H9 (cell line): ENCODE results near the gene C9orf152. TPM values are rescaled to one million over a fixed set of nuclear protein-coding genes. Genes with fewer than 3 reads are reported as not detected.

ENCODE experiments used
- DNase-seq: peaks from one replicate; pipeline ENCODE4 v3.0.0-alpha.2; 2017
- H2AFZ ChIP-seq: one replicate; pipeline ENCODE4 v1.6.1; 2013; ENCODE audit warnings: mild to moderate bottlenecking, low read length, control low read depth, moderate library complexity
- H2AK5ac ChIP-seq: 2 replicates; pipeline ENCODE4 v1.6.1; 2013; ENCODE audit warnings: low read length, control low read depth, mixed read lengths; ENCODE audit not compliant: insufficient read length
- H2BK120ac ChIP-seq: one replicate; pipeline ENCODE4 v1.6.1; 2013; ENCODE audit warnings: low read depth, mild to moderate bottlenecking, low read length, control low read depth, inconsistent platforms; ENCODE audit not compliant: poor library complexity, severe bottlenecking
- H2BK12ac ChIP-seq: 2 replicates; pipeline ENCODE4 v1.6.1; 2013; ENCODE audit warnings: low read length, control low read depth, mixed read lengths, low read depth; ENCODE audit not compliant: insufficient read length
- H2BK15ac ChIP-seq: 2 replicates; pipeline ENCODE4 v1.6.1; 2013; ENCODE audit warnings: low read depth, low read length, control low read depth
- H2BK20ac ChIP-seq: one replicate; pipeline ENCODE4 v1.6.1; 2013; ENCODE audit warnings: low read depth, mild to moderate bottlenecking, low read length, control low read depth, inconsistent platforms; ENCODE audit not compliant: poor library complexity, severe bottlenecking
- H2BK5ac ChIP-seq: 2 replicates; pipeline ENCODE4 v1.6.1; 2013; ENCODE audit warnings: low read length, control low read depth, mixed read lengths; ENCODE audit not compliant: insufficient read length
- H3K14ac ChIP-seq: 2 replicates; pipeline ENCODE4 v1.6.1; 2013; ENCODE audit warnings: low read length, control low read depth; ENCODE audit not compliant: insufficient read depth
- H3K18ac ChIP-seq: 2 replicates; pipeline ENCODE4 v1.6.1; 2013; ENCODE audit warnings: low read depth, mild to moderate bottlenecking, mixed read lengths, low read length, control low read depth; ENCODE audit not compliant: insufficient read length
- H3K23ac ChIP-seq: 2 replicates; pipeline ENCODE4 v1.6.1; 2013; ENCODE audit warnings: low read length, control low read depth, mixed read lengths, low read depth; ENCODE audit not compliant: insufficient read length
- H3K23me2 ChIP-seq: 2 replicates; pipeline ENCODE4 v1.6.1; 2013; ENCODE audit warnings: low read depth, mild to moderate bottlenecking, mixed read lengths, low read length, control low read depth; ENCODE audit not compliant: insufficient read length, poor library complexity, severe bottlenecking
- H3K27ac ChIP-seq: 2 replicates; pipeline ENCODE4 v1.5.1; 2013; ENCODE audit warnings: low read length, control low read depth, mixed read lengths, low read depth; ENCODE audit not compliant: insufficient read length
- H3K27me3 ChIP-seq: 2 replicates; pipeline ENCODE4 v1.6.1; 2013; ENCODE audit warnings: low read length, control low read depth, inconsistent platforms; ENCODE audit not compliant: insufficient read depth
- H3K4ac ChIP-seq: 2 replicates; pipeline ENCODE4 v1.6.1; 2013; ENCODE audit warnings: low read depth, mild to moderate bottlenecking, control low read depth, inconsistent platforms, low read length, moderate library complexity
- H3K4me1 ChIP-seq: 2 replicates; pipeline ENCODE4 v1.6.1; 2013; ENCODE audit warnings: low read length, control low read depth, inconsistent platforms; ENCODE audit not compliant: insufficient read depth
- H3K4me2 ChIP-seq: 2 replicates; pipeline ENCODE4 v1.6.1; 2013; ENCODE audit warnings: low read length, control low read depth, mixed read lengths; ENCODE audit not compliant: insufficient read length, insufficient read depth
- H3K56ac ChIP-seq: 2 replicates; pipeline ENCODE4 v1.6.1; 2013; ENCODE audit warnings: low read depth, mild to moderate bottlenecking, mixed read lengths, low read length, control low read depth; ENCODE audit not compliant: insufficient read length
- H3K79me1 ChIP-seq: 2 replicates; pipeline ENCODE4 v1.6.1; 2013; ENCODE audit warnings: low read depth, mild to moderate bottlenecking, moderate library complexity, low read length, control low read depth, inconsistent platforms; ENCODE audit not compliant: insufficient read depth, poor library complexity, severe bottlenecking
- H3K79me2 ChIP-seq: 2 replicates; pipeline ENCODE4 v1.6.1; 2013; ENCODE audit warnings: low read length, control low read depth, inconsistent platforms; ENCODE audit not compliant: insufficient read depth
- H3K9ac ChIP-seq: 2 replicates; pipeline ENCODE4 v1.6.1; 2013; ENCODE audit warnings: low read length, control low read depth, mixed read lengths; ENCODE audit not compliant: insufficient read length; ENCODE audit errors: extremely low read depth
- H3K9me3 ChIP-seq: one replicate; pipeline ENCODE4 v1.6.1; 2013; ENCODE audit warnings: low read depth, low read length, inconsistent platforms; ENCODE audit not compliant: control insufficient read depth
- H3T11ph ChIP-seq: one replicate; pipeline ENCODE4 v1.6.1; 2013; ENCODE audit warnings: mild to moderate bottlenecking, low read length, control low read depth, inconsistent platforms
- H4K20me1 ChIP-seq: one replicate; pipeline ENCODE4 v1.6.1; 2013; ENCODE audit not compliant: control insufficient read depth, insufficient read length, insufficient read depth
- H4K5ac ChIP-seq: 2 replicates; pipeline ENCODE4 v1.6.1; 2013; ENCODE audit warnings: low read depth, mild to moderate bottlenecking, mixed read lengths, low read length, control low read depth; ENCODE audit not compliant: insufficient read length
- H4K8ac ChIP-seq: replicated peaks from 2 replicates; pipeline ENCODE4 v1.6.1; 2013; ENCODE audit warnings: low read length, control low read depth, mixed read lengths, low read depth; ENCODE audit not compliant: insufficient read length
- H4K91ac ChIP-seq: 2 replicates; pipeline ENCODE4 v1.6.1; 2013; ENCODE audit warnings: low read depth, mild to moderate bottlenecking, moderate library complexity, mixed read lengths, low read length, control low read depth; ENCODE audit not compliant: insufficient read length
- H3K27ac Mint-ChIP-seq, 3 experiments: 2 replicates in 2 of 3; 3 replicates in 1 of 3; pipeline ENCODE4 v1.8.0; 2020 to 2021; ENCODE audit warnings: mixed read lengths in 3 of 3, mild to moderate bottlenecking in 1 of 3, moderate library complexity in 1 of 3
- H3K27me3 Mint-ChIP-seq: 2 replicates; pipeline ENCODE4 v1.8.0; 2021; ENCODE audit warnings: low read depth, mild to moderate bottlenecking, moderate library complexity, mixed read lengths
- H3K36me3 Mint-ChIP-seq, 3 experiments: 2 replicates in 2 of 3; 3 replicates in 1 of 3; pipeline ENCODE4 v1.8.0; 2020 to 2021; ENCODE audit warnings: low read depth in 3 of 3, mixed read lengths in 3 of 3; ENCODE audit not compliant: insufficient read depth in 1 of 3
- H3K4me1 Mint-ChIP-seq, 2 experiments: 2 replicates each; pipeline ENCODE4 v1.8.0; 2020; ENCODE audit warnings: mixed read lengths in 2 of 2
- H3K4me3 Mint-ChIP-seq, 2 experiments: 2 replicates in 1 of 2; 3 replicates in 1 of 2; pipeline ENCODE4 v1.8.0; 2020 to 2021; ENCODE audit warnings: mild to moderate bottlenecking in 2 of 2, mixed read lengths in 2 of 2, moderate library complexity in 1 of 2
- H3K9me3 Mint-ChIP-seq, 2 experiments: 2 replicates in 1 of 2; 3 replicates in 1 of 2; pipeline ENCODE4 v1.8.0; 2020; ENCODE audit warnings: mild to moderate bottlenecking in 2 of 2, mixed read lengths in 2 of 2, moderate library complexity in 1 of 2
- whole genome bisulfite sequencing: extraction: QIAGEN DNeasy Blood & Tissue Kit; methylation state at CpG from one replicate; pipeline ENCODE4 v1.1.7; 2013; ENCODE audit warnings: missing lambda C conversion rate, low lambda C conversion rate, mixed read lengths; ENCODE audit not compliant: insufficient read length; ENCODE audit errors: extremely low coverage; 5-methylcytosine and 5-hydroxymethylcytosine counted together
- total RNA-seq: library from RNA; stranded (reverse); gene quantifications from 2 replicates; pipeline ENCODE4 v1.2.1, GENCODE V29; 2021
- TF ChIP-seq, protein P1 (sequence below): fragments of 200-600 bp; sonication (generic); conservative IDR thresholded peaks from 3 replicates; pipeline ENCODE4 v1.8.0; 2021; ENCODE audit warnings: antibody characterized with exemption, mild to moderate bottlenecking

The C9orf152 gene
- total RNA-seq, 1 experiment from 2014 or later, result not detected

GRCh38 chr9:110217656-110218099 lies 9.7 kb upstream of the C9orf152 start:
- H3K18ac ChIP-seq, result no peak overlapping the region
- TF ChIP-seq, protein P1, sequence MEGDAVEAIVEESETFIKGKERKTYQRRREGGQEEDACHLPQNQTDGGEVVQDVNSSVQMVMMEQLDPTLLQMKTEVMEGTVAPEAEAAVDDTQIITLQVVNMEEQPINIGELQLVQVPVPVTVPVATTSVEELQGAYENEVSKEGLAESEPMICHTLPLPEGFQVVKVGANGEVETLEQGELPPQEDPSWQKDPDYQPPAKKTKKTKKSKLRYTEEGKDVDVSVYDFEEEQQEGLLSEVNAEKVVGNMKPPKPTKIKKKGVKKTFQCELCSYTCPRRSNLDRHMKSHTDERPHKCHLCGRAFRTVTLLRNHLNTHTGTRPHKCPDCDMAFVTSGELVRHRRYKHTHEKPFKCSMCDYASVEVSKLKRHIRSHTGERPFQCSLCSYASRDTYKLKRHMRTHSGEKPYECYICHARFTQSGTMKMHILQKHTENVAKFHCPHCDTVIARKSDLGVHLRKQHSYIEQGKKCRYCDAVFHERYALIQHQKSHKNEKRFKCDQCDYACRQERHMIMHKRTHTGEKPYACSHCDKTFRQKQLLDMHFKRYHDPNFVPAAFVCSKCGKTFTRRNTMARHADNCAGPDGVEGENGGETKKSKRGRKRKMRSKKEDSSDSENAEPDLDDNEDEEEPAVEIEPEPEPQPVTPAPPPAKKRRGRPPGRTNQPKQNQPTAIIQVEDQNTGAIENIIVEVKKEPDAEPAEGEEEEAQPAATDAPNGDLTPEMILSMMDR, result peak; percentile 84
- H3K9ac ChIP-seq, result no peak overlapping the region
- no peak overlapping the region for H3K27ac ChIP-seq
- no peak overlapping the region for H4K91ac ChIP-seq
- no peak overlapping the region for H3K27ac Mint-ChIP-seq
- no peak overlapping the region for H2BK5ac ChIP-seq
- H3K14ac ChIP-seq, result no peak overlapping the region
- no peak overlapping the region for H3K4ac ChIP-seq
- H3K27me3 Mint-ChIP-seq, result no peaks in the 10 kb centered on the region
- no peaks in the 10 kb centered on the region for H3K27me3 ChIP-seq
- no peak overlapping the region for H2BK12ac ChIP-seq
- H3K4me2 ChIP-seq, result no peak overlapping the region
- no peak overlapping the region for H4K8ac ChIP-seq
- no peaks in the 10 kb centered on the region for H3K23me2 ChIP-seq
- 0 out of 4 replicates have a peak, but pooled peaks cover 0 to 1% of the 10 kb centered on the region in 2 experiments for H3K4me1 Mint-ChIP-seq
- no peak overlapping the region for H3K23ac ChIP-seq
- H3T11ph ChIP-seq, result no peak overlapping the region
- DNase-seq, result no peak
- no peaks in the 10 kb centered on the region for H3K4me1 ChIP-seq
- no peak overlapping the region for H3K4me3 Mint-ChIP-seq
- no peaks in the 10 kb centered on the region for H3K9me3 ChIP-seq
- no peak overlapping the region for H2AFZ ChIP-seq
- H2BK15ac ChIP-seq, result no peak overlapping the region
- no peaks in the 10 kb centered on the region for H3K79me1 ChIP-seq
- H3K79me2 ChIP-seq, result no peaks in the 10 kb centered on the region; the same call in 1 of the 2 replicates
- H3K9me3 Mint-ChIP-seq, result no peaks in the 10 kb centered on the region
- no peak overlapping the region for H2BK20ac ChIP-seq
- no peak overlapping the region for H2AK5ac ChIP-seq
- H3K36me3 Mint-ChIP-seq, result no peaks in the 10 kb centered on the region
- no peak overlapping the region for H3K56ac ChIP-seq
- H2BK120ac ChIP-seq, result no peak overlapping the region
- WGBS, result no CpG with 5 or more reads among the region's 10 CpGs
- H4K5ac ChIP-seq, result no peak overlapping the region
- H4K20me1 ChIP-seq, result no peaks in the 10 kb centered on the region
